ENCODE results near the gene IGSF21.

IGSF21 gene

DNA sequence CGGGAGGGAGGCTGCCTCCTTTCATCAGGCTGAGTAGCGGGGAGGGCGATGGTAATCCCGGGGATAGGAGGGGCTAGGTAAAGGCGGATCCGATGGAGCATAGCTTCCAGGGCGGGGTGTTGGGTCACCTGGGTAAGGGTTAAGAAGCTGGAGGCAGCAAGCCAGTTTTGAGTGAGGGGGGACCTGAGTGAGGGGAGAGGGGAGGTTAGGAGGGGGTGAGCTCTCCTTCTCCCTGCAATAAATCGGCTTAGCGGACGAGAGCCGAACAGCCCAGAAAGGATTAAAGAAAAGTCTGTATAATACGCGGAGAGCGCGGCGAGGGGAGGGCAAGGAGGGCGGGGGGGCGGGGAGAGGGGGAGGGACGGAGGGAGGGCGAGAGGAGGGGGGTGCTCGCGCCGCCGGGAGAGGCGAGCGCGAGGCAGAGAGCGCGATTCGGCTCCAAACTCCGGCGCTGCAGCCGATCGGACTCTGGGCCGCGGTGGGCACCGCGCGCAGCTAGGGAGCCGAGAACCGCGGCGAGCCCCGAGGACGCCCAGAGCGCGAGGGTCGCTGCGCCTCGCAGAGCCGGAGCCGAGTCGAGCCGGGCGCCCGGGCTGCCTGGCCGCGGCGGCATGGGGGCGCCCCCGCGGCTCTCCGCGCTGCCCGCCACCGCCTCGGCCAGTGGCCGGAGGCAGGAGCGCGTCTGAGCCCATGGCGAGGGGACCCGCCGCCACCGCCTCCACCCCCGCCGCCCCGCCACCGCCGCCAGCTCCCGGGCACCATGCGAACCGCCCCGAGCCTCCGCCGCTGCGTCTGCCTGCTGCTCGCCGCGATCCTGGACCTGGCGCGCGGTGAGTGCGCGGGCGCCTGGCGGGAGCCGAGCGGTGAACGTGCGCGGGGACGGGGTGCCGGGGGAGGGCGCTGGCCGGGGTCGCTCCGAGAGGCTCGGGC, at the start of gene IGSF21:
Gene IGSF21 (plus strand): TSS at position 430 of the 930 bp plus-strand sequence. CDS start 331 bp downstream, at position 761.
- CTCF ChIA-PET: interaction anchor here (1.3 kb wide), 1 partner anchor 8 kb away, joined by 4 read pairs; no protein-coding TSS in a partner anchor
- DNase-seq (ENCODE audit: extremely low spot score): no peak
- POLR2A ChIA-PET: no interaction called here
- TF ChIP-seq, protein P1, sequence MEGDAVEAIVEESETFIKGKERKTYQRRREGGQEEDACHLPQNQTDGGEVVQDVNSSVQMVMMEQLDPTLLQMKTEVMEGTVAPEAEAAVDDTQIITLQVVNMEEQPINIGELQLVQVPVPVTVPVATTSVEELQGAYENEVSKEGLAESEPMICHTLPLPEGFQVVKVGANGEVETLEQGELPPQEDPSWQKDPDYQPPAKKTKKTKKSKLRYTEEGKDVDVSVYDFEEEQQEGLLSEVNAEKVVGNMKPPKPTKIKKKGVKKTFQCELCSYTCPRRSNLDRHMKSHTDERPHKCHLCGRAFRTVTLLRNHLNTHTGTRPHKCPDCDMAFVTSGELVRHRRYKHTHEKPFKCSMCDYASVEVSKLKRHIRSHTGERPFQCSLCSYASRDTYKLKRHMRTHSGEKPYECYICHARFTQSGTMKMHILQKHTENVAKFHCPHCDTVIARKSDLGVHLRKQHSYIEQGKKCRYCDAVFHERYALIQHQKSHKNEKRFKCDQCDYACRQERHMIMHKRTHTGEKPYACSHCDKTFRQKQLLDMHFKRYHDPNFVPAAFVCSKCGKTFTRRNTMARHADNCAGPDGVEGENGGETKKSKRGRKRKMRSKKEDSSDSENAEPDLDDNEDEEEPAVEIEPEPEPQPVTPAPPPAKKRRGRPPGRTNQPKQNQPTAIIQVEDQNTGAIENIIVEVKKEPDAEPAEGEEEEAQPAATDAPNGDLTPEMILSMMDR (IDR thresholded peaks at IDR 0.05; ENCODE audit: control extremely low read depth, extremely low read depth, low read depth, missing control alignments): no peak

DNA sequence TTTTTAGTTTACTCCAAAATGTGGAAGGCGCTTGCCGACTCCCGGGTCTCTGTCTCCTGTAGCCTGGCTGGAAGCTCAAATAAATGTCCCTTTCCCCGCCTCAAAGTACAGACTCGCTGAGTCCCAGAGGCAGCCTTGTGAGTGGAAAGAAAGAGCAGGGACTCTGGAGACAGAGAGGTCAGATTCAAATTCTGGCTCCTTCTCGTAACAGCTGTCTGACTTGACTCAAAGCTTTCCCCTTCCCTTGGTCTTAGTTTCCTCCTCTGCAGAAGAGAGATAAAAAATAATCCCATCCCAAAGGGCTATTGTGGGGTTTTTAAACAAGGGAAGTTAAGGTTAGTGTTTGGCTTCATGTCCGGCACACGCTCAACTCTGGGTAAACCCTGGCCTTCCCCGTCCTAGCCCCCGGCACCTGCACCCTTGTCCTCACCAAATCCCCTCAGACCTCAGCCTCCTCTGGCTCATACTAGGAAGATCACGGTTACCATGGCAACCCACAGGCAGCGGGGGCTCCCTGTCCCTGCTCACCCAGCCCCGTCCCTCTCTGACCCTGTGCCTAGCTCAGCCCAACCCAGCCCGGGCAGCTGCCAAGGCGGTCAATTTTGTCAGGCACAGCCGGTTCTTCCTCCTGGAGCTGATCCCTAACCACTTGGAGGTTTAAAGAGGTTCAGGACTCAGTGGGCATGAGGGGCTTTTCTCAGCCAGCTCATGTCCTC, 49.2 kb upstream of the IGSF21 start:
- DNase-seq (ENCODE audit: extremely low spot score): no peak
- ChIA-PET POLR2A (no interaction called here), CTCF (no interaction called here)
- TF ChIP-seq, protein P1 (IDR thresholded peaks at IDR 0.05; ENCODE audit: control extremely low read depth, extremely low read depth, low read depth, missing control alignments): no peak

GRCh38 chr1:18058981-18059605, 48.5 kb upstream of the IGSF21 start:
- ChIA-PET POLR2A (no interaction called here), CTCF (no interaction called here)
- DNase-seq (ENCODE audit: extremely low spot score): no peak
- TF ChIP-seq, protein P1 (IDR thresholded peaks at IDR 0.05; ENCODE audit: control extremely low read depth, extremely low read depth, low read depth, missing control alignments): no peak

DNA sequence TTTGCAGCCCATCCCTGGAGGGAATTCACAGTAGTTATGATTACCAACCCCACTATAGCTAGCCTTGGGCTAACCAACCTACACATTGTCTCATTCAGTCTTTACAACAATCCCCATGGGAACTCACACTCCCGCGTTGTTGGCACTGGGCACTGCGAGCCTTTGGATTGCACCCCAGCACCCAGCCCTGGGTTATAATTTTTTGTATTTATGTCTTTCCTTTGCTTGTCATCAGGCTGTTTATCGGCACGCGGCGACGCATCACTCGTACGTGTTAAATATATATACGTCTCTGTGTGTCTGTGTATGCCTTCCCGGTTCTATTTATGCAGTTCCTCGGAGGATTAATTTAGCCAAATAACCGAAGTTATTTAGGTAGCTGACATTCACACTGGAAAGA, 47.2 kb upstream of the IGSF21 start:
- DNase-seq (ENCODE audit: extremely low spot score): no peak
- TF ChIP-seq, protein P1 (IDR thresholded peaks at IDR 0.05; ENCODE audit: control extremely low read depth, extremely low read depth, low read depth, missing control alignments): no peak
- CTCF ChIA-PET: no interaction called here
- POLR2A ChIA-PET: no interaction called here

GRCh38 chr1:18062185-18062584, 45.4 kb upstream of the IGSF21 start:
- POLR2A ChIA-PET: no interaction called here
- no peak for DNase-seq (ENCODE audit: extremely low spot score)
- CTCF ChIA-PET: no interaction called here

GRCh38 chr1:18064534-18064933, 43.1 kb upstream of the IGSF21 start:
- CTCF ChIA-PET: interaction anchor here (2.1 kb wide), 1 partner anchor 16 kb away, joined by 5 read pairs; no protein-coding TSS in a partner anchor
- TF ChIP-seq, protein P1 (IDR thresholded peaks at IDR 0.05; ENCODE audit: control extremely low read depth, extremely low read depth, low read depth, missing control alignments): no peak
- no peak for DNase-seq (ENCODE audit: extremely low spot score)
- POLR2A ChIA-PET: no interaction called here

More at GRCh38 chr1:18062185-18062584, 45.4 kb upstream of the IGSF21 start:
- TF ChIP-seq, protein P1 (IDR thresholded peaks at IDR 0.05; ENCODE audit: control extremely low read depth, extremely low read depth, low read depth, missing control alignments): no peak
